GM10248 (cell line): ENCODE results near the gene CFAP119.

Experiments used
- CTCF ChIA-PET: fragments of 300-600 bp; sonication (Branson Sonifier 250); formaldehyde crosslinking; extraction: SDS; loops from one replicate; lab custom pipeline; 2021; ENCODE audit warnings: antibody characterized with exemption; lab: Yijun Ruan, JAX
- POLR2A ChIA-PET: fragments of 350-650 bp; sonication (Branson Sonifier 250); formaldehyde crosslinking; extraction: SDS; loops from one replicate; lab custom pipeline; 2020; ENCODE audit warnings: antibody characterized with exemption; lab: Yijun Ruan, JAX
- DNase-seq: peaks from one replicate; pipeline ENCODE4 v3.0.0; 2012; ENCODE audit errors: extremely low spot score
- CTCF ChIP-seq: IDR thresholded peaks from 2 replicates; pipeline ENCODE4 v1.5.1; 2012; ENCODE audit warnings: mild to moderate bottlenecking, low read depth; ENCODE audit errors: extremely low read depth, missing control alignments, control extremely low read depth

CFAP119 gene

GRCh38 chr16:30722916-30723315 lies 38.9 kb downstream of the CFAP119 start:
- ChIA-PET CTCF (interaction anchor here (0.7 to 3.1 kb wide), 6 partner anchors 11 to 219 kb away, joined by 3 to 10 read pairs (median 4); no protein-coding TSS in a partner anchor), POLR2A (interaction anchor here (1.2 kb wide), 1 partner anchor 62 kb away, joined by 3 read pairs; no protein-coding TSS in a partner anchor)
- DNase-seq = no peak
- no peak for TF ChIP-seq CTCF

GRCh38 chr16:30722443-30722842 lies 39.4 kb downstream of the CFAP119 start:
- DNase-seq = no peak
- CTCF ChIA-PET = interaction anchor here (1.0 to 3.1 kb wide), 7 partner anchors 10 to 219 kb away, joined by 3 to 10 read pairs (median 4); no protein-coding TSS in a partner anchor
- peak; percentile 32 for TF ChIP-seq CTCF
- POLR2A ChIA-PET = no interaction called here

- no peak for DNase-seq
- ChIA-PET POLR2A (no interaction called here), CTCF (interaction anchor here (1.0 to 2.4 kb wide), 6 partner anchors 11 to 84 kb away, joined by 3 to 6 read pairs (median 3); no protein-coding TSS in a partner anchor)
- TF ChIP-seq CTCF = no peak
Measured at GRCh38 chr16:30721606-30722005, 40.3 kb downstream of the CFAP119 start.

GRCh38 chr16:30721167-30721566 lies 40.7 kb downstream of the CFAP119 start:
- POLR2A ChIA-PET = no interaction called here
- TF ChIP-seq CTCF = no peak
- DNase-seq = no peak
- CTCF ChIA-PET = interaction anchor here (1.2 to 2.4 kb wide), 5 partner anchors 11 to 23 kb away, joined by 3 to 6 read pairs (median 3); no protein-coding TSS in a partner anchor

GRCh38 chr16:30720694-30721093 lies 41.2 kb downstream of the CFAP119 start:
- no peak for TF ChIP-seq CTCF
- POLR2A ChIA-PET = no interaction called here
- CTCF ChIA-PET = interaction anchor here (1.2 to 2.4 kb wide), 3 partner anchors 11 to 23 kb away, joined by 3 to 6 read pairs (median 4); no protein-coding TSS in a partner anchor
- DNase-seq = no peak

GRCh38 chr16:30720086-30720485 lies 41.8 kb downstream of the CFAP119 start:
- DNase-seq = no peak
- ChIA-PET CTCF (interaction anchor here (2.4 kb wide), 1 partner anchor 11 kb away, joined by 6 read pairs; no protein-coding TSS in a partner anchor), POLR2A (no interaction called here)
- TF ChIP-seq CTCF = no peak
